Epithelial cell of esophagus (primary cell): ENCODE results near the gene ZNF444.

Source experiments
- DNase-seq: peaks from one replicate; pipeline ENCODE4 v3.0.0; 2010; ENCODE audit warnings: low read depth
- H3K4me3 ChIP-seq: 2 replicates; pipeline ENCODE4 v1.5.1; 2011; ENCODE audit warnings: mild to moderate bottlenecking, low read length, control low read depth
- TF ChIP-seq, protein P1 (sequence below): IDR thresholded peaks from 2 replicates; pipeline ENCODE4 v1.5.1; 2011; ENCODE audit warnings: low read depth, mild to moderate bottlenecking, low read length, control low read depth, inconsistent platforms; ENCODE audit not compliant: insufficient read depth; ENCODE audit errors: missing control alignments

ZNF444 gene

DNA sequence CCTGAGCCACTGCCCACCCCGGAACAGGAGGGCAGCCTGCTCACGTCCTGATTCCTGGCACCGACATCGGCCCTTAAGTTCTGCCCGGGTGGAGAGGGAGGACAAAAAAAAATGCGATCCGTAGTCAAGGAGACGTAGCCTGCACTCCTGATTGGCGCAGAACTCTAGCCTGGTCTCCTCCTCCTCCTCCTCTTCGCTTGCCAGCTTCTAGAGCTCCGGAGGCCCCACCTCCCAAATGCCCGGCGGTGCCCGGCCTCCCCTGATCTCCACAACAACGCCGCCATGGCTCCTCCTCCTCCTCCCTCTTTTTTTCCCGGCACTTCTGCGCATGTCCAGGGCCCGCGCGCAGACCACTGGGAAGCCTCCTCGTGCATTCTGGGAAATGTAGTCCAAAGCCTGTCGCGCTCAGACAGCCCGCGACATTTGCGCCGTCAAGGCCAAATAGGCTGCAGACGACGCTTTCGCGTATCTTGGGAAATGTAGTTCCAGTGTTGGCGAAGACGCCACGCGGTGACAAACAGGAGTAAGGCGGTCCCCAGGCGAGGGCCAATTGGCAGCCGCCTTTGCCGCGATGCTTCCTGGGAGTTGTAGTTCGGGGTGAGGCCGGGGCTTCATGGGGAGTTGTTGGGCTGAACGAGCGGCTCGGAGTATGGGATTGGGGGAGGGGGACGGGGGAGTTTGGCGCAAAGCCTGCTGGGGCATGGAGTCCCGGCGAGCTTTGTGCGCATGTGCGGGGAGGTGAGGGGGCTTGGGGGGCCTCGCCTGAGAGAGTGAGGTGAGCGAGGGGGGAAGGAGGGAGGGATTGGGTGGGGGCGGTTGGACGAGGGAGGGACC lies at the start of gene ZNF444:
Gene ZNF444, plus strand, starts transcription at position 705 of the 834 bp plus-strand sequence. CDS start 5,625 bp downstream, outside the sequence.
- peak within 1 kb of the TSS; percentile 61 for H3K4me3 ChIP-seq
- DNase-seq = peak; percentile 99
- TF ChIP-seq, protein P1, sequence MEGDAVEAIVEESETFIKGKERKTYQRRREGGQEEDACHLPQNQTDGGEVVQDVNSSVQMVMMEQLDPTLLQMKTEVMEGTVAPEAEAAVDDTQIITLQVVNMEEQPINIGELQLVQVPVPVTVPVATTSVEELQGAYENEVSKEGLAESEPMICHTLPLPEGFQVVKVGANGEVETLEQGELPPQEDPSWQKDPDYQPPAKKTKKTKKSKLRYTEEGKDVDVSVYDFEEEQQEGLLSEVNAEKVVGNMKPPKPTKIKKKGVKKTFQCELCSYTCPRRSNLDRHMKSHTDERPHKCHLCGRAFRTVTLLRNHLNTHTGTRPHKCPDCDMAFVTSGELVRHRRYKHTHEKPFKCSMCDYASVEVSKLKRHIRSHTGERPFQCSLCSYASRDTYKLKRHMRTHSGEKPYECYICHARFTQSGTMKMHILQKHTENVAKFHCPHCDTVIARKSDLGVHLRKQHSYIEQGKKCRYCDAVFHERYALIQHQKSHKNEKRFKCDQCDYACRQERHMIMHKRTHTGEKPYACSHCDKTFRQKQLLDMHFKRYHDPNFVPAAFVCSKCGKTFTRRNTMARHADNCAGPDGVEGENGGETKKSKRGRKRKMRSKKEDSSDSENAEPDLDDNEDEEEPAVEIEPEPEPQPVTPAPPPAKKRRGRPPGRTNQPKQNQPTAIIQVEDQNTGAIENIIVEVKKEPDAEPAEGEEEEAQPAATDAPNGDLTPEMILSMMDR = no peak

DNA sequence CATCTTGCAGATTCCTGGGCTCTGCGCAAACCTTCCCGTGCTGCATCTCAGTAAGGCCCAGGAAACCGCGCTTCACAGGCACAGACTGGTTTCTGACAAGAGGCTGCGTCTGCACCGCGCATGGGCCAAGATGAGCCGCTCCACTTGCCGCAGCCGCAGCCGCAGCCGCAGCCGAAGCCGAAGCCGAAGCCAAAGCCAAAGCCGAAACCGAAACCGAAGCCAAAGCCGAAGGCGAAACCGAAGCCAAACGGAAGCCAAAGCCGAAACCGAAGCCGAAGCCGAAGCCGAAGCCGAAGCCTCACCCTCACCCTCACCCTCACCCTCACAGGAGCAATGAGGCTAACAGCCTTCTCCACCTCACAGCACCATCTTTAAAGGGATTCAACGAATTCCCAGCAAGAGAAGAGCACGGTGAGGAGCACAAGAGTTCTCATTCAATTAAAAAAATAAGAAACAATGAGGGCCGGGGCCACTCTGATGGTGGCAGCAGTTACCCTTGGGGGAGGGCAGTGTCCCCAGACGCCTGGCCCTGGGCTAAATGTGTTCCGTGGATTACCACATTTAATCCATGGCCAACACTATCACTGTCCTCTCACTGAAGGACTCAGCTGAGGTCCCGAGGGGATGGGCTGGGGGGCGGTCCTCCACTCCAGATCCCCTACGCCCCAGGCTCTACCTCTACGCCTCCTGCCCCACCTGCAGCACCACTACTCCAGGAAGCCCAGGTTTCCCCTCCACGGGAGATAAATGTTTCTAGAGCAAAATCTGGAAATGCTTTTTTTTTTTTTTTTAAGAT lies 49.1 kb upstream of the ZNF444 start:
- no peak overlapping the region for H3K4me3 ChIP-seq
- DNase-seq = peak; percentile 27
- TF ChIP-seq, protein P1 = no peak

DNA sequence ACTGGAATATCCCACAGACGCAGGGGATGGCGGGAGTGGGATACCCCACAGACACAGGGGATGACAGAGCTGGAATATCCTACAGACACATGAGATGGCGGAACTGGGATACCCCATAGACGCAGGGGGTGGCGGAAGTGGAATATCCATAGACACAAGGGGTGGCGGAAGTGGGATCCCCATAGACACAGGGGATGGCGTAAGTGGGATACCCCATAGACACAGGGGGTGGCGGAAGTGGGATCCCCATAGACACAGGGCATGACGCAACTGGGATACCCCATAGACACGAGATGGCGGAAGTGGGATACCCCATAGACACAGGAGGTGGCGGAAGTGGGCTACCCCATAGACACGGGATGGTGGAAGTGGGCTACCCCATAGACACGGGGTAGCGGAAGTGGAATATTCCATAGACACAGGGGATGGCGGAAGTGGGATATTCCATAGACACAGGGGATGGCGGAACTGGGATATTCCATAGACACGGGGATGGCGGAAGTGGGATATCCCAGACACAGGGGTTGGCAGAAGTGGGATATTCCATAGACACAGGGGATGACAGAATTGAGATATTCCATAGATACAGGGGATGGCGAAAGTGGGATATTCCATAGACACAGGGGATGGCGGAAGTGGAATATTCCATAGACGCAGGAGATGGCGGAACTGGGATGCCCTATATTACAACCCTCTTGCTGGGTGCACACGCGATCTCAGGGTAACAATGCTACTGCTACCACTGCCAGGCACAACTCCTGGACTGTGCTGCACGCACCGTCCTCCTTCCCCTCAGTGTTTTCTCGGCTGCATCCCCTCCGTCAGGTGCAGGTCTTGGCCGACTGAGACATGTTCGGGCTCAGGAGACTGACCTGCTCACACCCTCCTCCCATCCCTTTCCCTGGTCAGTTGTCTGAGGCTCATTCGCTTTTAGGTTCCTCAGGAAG lies 48.1 kb upstream of the ZNF444 start:
- DNase-seq = no peak
- no peak overlapping the region for H3K4me3 ChIP-seq
- TF ChIP-seq, protein P1 = no peak

DNA sequence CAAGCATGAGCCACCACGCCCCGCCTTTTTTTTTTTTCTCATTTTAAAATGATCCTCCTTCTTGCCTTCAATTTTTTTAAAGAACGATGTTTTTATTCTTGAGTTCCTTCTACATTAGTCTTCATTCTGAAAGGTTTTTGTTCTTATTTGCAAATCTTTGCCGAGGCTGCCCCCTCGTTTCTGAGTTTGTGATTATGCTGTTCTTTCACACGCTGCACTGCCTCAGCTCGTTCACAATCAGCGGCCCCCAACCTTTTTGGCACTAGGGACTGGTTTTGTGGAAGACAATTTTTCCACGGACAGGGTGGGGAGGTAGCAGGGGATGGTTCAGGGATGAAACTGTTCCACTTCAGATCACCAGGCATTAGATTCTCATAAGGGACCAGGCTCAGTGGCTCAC lies 46.6 kb upstream of the ZNF444 start:
- TF ChIP-seq, protein P1 = no peak
- DNase-seq = no peak
- no peak overlapping the region for H3K4me3 ChIP-seq

DNA sequence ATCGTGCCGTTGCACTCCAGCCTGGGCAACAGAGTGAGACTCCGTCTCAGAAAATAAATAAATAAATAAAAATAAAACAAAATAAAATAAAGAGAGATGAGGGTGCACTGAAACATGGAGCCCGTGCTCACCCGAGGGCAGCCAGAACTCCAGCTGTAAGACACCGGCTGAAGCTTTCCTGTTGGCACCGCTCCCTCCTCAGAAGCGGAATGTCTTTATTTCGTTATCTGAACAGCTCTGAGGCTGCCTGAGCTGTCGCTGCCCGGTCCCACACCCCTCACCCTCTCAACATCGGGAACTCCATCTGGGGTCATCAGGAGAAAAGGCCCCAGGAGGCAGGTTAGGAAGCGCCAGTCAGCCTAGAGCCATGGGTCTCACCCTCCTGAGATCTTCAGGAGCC lies 44.4 kb upstream of the ZNF444 start:
- H3K4me3 ChIP-seq = no peak overlapping the region
- no peak for DNase-seq
- TF ChIP-seq, protein P1 = no peak

DNA sequence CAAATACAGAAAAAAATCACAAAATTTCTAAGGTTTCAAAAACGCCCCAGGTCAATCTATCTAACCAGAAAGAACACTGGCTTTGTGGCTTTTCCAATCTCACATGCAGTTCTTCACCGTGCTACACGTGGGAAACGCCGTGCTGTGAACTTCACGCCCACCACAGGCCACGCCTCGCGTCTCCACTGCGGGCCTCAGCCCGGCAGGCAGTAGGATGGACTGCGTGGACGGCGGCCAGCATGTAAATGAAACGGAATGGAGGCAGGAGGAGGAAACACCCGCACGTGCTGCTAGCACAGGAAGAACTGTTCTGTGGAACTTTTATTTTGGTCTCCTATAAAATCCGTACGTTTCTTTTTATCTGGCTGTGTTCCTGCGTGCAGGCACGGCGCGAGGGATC lies 43.8 kb upstream of the ZNF444 start:
- no peak for DNase-seq
- TF ChIP-seq, protein P1 = no peak
- H3K4me3 ChIP-seq = no peak overlapping the region
